Pulmonary artery endothelial cell (primary cell): Measurements from ENCODE around the gene CLDN9. TPM values are rescaled to one million over a fixed set of nuclear protein-coding genes. Genes with fewer than 3 reads are reported as not detected.
"Not testable (repeated sequence)": the region's sequence is repeated elsewhere in the genome, so short reads cannot be mapped to it uniquely, and the experiment has no call there.

ENCODE experiments used
- DNase-seq: peaks from one replicate; pipeline ENCODE4 v3.0.0-alpha.2; 2011; ENCODE audit warnings: low read depth, low spot score
- total RNA-seq: library from RNA; depleted of rRNA; stranded (reverse); fragments of >200 nt; gene quantifications from 2 replicates; pipeline ENCODE4 v1.2.3, GENCODE V29; 2014

CLDN9 gene
- total RNA-seq, 1 donor from 2014 or later, result not detected

- DNase-seq, result no peak
Observed at GRCh38 chr16:3054965-3055733, 42.4 kb downstream of the CLDN9 start.

- DNase-seq, result not testable (repeated sequence)
Observed at GRCh38 chr16:3055734-3056115, 43.0 kb downstream of the CLDN9 start.

DNA sequence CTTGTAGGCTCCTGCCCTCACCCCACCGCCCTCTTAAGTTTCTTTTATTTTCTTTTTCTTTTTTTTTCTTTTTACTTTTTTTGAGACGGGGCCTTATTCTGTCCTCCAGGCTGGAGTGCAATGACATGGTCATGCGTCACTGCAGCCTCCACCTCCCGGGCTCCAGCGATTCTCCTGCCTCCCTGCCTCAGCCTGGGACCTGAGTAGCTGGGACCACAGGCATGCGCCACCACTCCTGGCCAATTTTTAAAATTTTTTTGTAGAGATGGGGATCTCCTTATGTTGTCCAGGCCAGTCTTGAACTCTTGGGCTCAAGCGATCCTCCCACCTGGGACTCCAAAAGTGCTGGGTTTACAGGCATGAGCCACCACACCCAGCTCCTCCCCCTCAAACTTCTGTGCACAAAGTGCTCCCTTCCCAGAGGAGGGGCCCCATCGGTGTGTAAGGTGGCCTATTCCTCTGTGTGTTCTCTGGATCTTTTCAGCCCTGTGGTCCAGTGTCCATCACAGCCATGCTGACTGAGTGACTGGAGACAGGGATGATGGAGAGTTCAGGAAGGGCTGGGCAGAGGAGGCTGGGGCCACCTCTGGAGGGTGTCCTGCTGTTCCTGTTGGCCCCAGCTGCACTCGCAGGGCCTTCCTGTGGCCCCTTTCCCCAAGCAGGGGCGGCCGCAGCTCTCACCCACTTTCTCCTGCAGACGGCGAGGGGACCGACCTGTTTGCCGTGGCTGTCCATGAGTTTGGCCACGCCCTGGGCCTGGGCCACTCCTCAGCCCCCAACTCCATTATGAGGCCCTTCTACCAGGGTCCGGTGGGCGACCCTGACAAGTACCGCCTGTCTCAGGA, 43.8 kb downstream of the CLDN9 start:
- no peak for DNase-seq

DNA sequence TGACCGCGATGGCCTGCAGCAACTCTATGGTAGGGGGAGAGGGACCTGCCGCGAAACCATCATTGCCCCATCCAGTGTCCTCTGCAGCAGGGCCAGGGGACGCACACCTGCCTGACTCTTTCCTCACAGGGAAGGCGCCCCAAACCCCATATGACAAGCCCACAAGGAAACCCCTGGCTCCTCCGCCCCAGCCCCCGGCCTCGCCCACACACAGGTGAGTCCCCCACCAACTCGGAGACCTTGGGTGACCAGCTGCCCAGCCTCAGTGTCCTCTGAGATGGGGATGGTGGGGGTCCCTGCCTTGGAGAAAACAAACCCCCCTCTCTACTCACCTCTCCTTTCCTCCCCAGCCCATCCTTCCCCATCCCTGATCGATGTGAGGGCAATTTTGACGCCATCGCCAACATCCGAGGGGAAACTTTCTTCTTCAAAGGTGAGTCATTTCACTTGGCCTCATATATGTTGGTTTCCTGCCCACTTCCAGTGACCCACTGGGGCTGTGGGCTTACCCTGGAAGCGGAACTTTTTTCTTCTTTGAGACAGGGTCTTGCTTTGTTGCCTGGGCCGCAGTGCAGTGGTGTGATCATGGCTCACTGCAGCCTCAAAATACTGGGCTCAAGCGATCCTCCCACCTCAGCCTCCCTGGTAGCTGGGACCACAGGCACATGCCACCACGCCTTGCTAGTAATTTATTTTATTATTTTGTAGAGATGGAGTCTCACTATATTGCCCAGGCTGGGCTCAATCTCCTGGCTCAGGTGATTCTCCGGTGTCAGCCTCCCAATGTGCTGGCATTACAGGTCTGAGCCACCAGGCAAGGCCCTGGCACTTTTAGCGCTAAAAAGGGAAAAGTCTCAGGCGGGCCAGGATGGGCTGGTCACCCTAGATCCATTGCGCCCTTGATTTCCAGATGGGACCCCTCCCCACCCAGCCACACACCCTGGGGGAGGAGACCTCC, 44.7 kb downstream of the CLDN9 start:
- DNase-seq, result no peak

DNA sequence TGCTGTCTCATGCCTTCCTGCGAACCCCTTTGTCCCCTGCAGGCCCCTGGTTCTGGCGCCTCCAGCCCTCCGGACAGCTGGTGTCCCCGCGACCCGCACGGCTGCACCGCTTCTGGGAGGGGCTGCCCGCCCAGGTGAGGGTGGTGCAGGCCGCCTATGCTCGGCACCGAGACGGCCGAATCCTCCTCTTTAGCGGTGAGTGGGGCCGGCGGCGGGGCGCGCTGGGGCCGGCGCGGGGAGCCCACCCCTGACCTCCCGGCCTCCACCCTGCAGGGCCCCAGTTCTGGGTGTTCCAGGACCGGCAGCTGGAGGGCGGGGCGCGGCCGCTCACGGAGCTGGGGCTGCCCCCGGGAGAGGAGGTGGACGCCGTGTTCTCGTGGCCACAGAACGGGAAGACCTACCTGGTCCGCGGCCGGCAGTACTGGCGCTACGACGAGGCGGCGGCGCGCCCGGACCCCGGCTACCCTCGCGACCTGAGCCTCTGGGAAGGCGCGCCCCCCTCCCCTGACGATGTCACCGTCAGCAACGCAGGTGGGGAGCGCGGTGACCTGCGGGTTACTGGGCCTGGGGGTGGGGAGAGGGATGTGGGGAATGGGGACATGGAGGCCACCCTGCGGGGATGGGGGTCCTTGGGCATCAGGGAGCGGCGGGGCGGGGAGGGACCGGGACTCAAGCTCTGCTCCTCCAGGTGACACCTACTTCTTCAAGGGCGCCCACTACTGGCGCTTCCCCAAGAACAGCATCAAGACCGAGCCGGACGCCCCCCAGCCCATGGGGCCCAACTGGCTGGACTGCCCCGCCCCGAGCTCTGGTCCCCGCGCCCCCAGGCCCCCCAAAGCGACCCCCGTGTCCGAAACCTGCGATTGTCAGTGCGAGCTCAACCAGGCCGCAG, 45.7 kb downstream of the CLDN9 start:
- no peak for DNase-seq

DNA sequence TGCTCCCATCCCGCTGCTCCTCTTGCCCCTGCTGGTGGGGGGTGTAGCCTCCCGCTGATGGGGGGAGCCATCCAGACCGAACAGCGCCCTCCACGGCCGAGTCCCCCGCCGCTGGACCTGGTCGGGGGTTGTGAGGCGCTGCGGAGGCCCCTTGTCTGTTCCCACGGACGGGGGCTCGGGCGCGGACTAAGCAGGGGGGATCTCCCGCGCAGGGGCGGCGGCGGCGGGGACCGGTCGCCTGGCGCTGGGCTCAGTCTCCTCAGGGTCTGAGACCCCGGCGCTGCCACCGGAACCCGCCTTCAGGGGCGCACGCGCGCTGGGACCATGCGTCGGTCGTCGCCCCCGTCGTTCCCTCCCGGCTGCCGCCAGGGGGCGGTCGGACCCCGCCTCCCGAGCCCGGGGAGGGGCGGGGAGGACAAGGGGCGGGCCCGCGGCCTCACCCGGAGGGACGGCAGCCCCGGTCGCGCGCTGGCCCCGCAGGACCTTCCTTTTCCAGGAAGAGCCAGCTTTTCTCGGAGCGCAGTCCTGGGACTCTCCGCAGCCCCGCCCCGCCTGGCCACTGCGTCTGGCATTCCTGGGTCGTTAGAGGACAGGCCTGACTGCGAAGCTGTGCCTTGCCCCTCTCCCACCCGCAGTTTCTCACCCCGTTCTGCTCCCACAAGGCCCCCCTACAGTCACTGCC, 46.5 kb downstream of the CLDN9 start:
- peak; percentile 30 for DNase-seq

GRCh38 chr16:3059723-3060242, 47.1 kb downstream of the CLDN9 start:
- no peak for DNase-seq

- DNase-seq, result no peak
Observed at GRCh38 chr16:3060339-3061127, 47.8 kb downstream of the CLDN9 start.

GRCh38 chr16:3062553-3062952, 49.8 kb downstream of the CLDN9 start:
- no peak for DNase-seq

GRCh38 chr16:3063625-3064386, 51.1 kb downstream of the CLDN9 start:
- DNase-seq, result no peak

Other genes starting within 250 kb of the CLDN9 start
- 166 and 336 TPM in 2 replicates for gene ELOB, start 235.6 kb upstream of the CLDN9 start, total RNA-seq
- gene PRSS33, start 225.4 kb upstream of the CLDN9 start, total RNA-seq, result not detected in 2 replicates
- not detected in 2 replicates for gene PRSS41, start 214.5 kb upstream of the CLDN9 start, total RNA-seq
- 0.73 TPM in 1 of 2 replicates, not detected in the other for gene PRSS21, start 195.7 kb upstream of the CLDN9 start, total RNA-seq
- 0.13 TPM in 1 of 2 replicates, not detected in the other for gene ZG16B, start 182.6 kb upstream of the CLDN9 start, total RNA-seq
- not detected in 2 replicates for gene PRSS22, start 154.8 kb upstream of the CLDN9 start, total RNA-seq
- gene FLYWCH2, start 129.7 kb upstream of the CLDN9 start, total RNA-seq, result 38.9 and 49.6 TPM in 2 replicates
- gene FLYWCH1, start 101.0 kb upstream of the CLDN9 start, total RNA-seq, result 32.5 and 33.4 TPM in 2 replicates
- gene KREMEN2, start 48.6 kb upstream of the CLDN9 start, total RNA-seq, result not detected in 2 replicates
- gene PAQR4, start 43.6 kb upstream of the CLDN9 start, total RNA-seq, result 15.9 and 16.2 TPM in 2 replicates
- 4.6 and 8.2 TPM in 2 replicates for gene PKMYT1, start 32.5 kb upstream of the CLDN9 start, total RNA-seq
- not detected in 2 replicates for gene CLDN6, start 5.3 kb downstream of the CLDN9 start, total RNA-seq
- 158 and 171 TPM in 2 replicates for gene TNFRSF12A, start 7.4 kb downstream of the CLDN9 start, total RNA-seq
- gene HCFC1R1, start 11.0 kb downstream of the CLDN9 start, total RNA-seq, result 10.0 and 11.5 TPM in 2 replicates
- gene THOC6, start 11.1 kb downstream of the CLDN9 start, total RNA-seq, result 24.0 and 32.3 TPM in 2 replicates
- gene BICDL2, start 24.0 kb downstream of the CLDN9 start, total RNA-seq, result not detected in 2 replicates
- gene MMP25, start 33.6 kb downstream of the CLDN9 start, total RNA-seq, result 0.04 and 0.13 TPM in 2 replicates
- 33.7 and 60.3 TPM in 2 replicates for gene IL32, start 52.7 kb downstream of the CLDN9 start, total RNA-seq
- not detected in 2 replicates for gene ZSCAN10, start 86.4 kb downstream of the CLDN9 start, total RNA-seq
- gene ZNF205, start 99.7 kb downstream of the CLDN9 start, total RNA-seq, result 21.3 and 22.5 TPM in 2 replicates
- gene ZNF213, start 122.1 kb downstream of the CLDN9 start, total RNA-seq, result 4.8 and 5.0 TPM in 2 replicates
- gene OR1F1, start 175.3 kb downstream of the CLDN9 start, total RNA-seq, result 0.13 TPM in 1 of 2 replicates, not detected in the other
- 10.6 and 12.9 TPM in 2 replicates for gene ZNF200, start 222.2 kb downstream of the CLDN9 start, total RNA-seq
- gene MEFV, start 243.7 kb downstream of the CLDN9 start, total RNA-seq, result not detected in 2 replicates